HCT116 (cell line): Measurements from ENCODE around the gene NLGN2. TPM values are rescaled to one million over a fixed set of nuclear protein-coding genes. Genes with fewer than 3 reads are reported as not detected.

Experiments
- ATAC-seq: fragments of 200-7000 bp; cut with Tn5 transposase; 2 replicates; pipeline ENCODE4 v1.9.1; 2020; ENCODE audit warnings: mild to moderate bottlenecking, moderate library complexity
- BruUV-seq: library from RNA; stranded (reverse); fragments of 400-500 nt; replicated peaks from 2 replicates; lab custom pipeline; 2021; lab: Mats Ljungman, UMichigan
- CTCF ChIA-PET: fragments of 300-600 bp; sonication (Branson Sonifier 250); formaldehyde crosslinking; loops from one replicate; lab custom pipeline; 2021; ENCODE audit warnings: antibody characterized with exemption; lab: Charles Lee
- POLR2A ChIA-PET: fragments of 300-600, 350-600 bp; sonication (Branson Sonifier 250); formaldehyde crosslinking; loops from one replicate; lab custom pipeline; 2021; ENCODE audit warnings: antibody characterized with exemption; lab: Charles Lee
- RAD21 ChIA-PET, 2 experiments: fragments of 300-600 bp; sonication (Branson Sonifier 250); formaldehyde crosslinking; loops; one replicate each; lab custom pipeline; 2023; ENCODE audit warnings: low total read pairs in 2 of 2; ENCODE audit not compliant: uncharacterized antibody in 2 of 2, unreplicated experiment in 2 of 2, low non-redundant PET in 1 of 2; lab: Charles Lee
- DNase-seq: peaks from one replicate; pipeline ENCODE4 v3.0.0-alpha.2; 2010; ENCODE audit warnings: low read depth, low spot score
- H2AFZ ChIP-seq: fragments of 200-600 bp; shearing (Covaris generic), sonication (generic); 2 replicates; pipeline ENCODE4 v1.6.1; 2017; ENCODE audit warnings: low read depth, mixed run types, mixed read lengths, antibody characterized with exemption, low read length; ENCODE audit not compliant: poor library complexity, severe bottlenecking
- H3K27ac ChIP-seq: 2 replicates; pipeline ENCODE4 v1.5.1; 2012; ENCODE audit warnings: low read depth, low read length
- H3K27me3 ChIP-seq: fragments of 200-600 bp; sonication (generic); 2 replicates; pipeline ENCODE4 v1.6.1; 2016; ENCODE audit warnings: mixed run types, low read length, mixed read lengths; ENCODE audit not compliant: insufficient read depth
- H3K36me3 ChIP-seq, 2 experiments: fragments of 200-500 bp in 1 of 2; fragments of 200-600 bp in 1 of 2; sonication (Bioruptor generic) in 1 of 2; sonication (generic) in 1 of 2; 2 replicates each; pipeline versions ENCODE4 v1.5.1 to v1.6.1; 2014 to 2016; ENCODE audit warnings: low read length in 2 of 2, inconsistent platforms in 1 of 2, mixed read lengths in 1 of 2, mixed run types in 1 of 2; ENCODE audit not compliant: insufficient read depth in 2 of 2, control insufficient read depth in 1 of 2
- H3K4me1 ChIP-seq, 2 experiments: fragments of 200-600 bp in 1 of 2; sonication (generic) in 1 of 2; 2 replicates each; pipeline versions ENCODE4 v1.5.1 to v1.6.1; 2012 to 2017; ENCODE audit warnings: low read length in 2 of 2, inconsistent platforms in 1 of 2, mild to moderate bottlenecking in 1 of 2, mixed read lengths in 1 of 2, mixed run types in 1 of 2, moderate library complexity in 1 of 2; ENCODE audit not compliant: insufficient read depth in 2 of 2, control insufficient read depth in 1 of 2
- H3K4me2 ChIP-seq: fragments of 200-600 bp; sonication (generic); 2 replicates; pipeline ENCODE4 v1.6.1; 2017; ENCODE audit warnings: mixed run types, low read length, mixed read lengths
- H3K4me3 ChIP-seq, 2 experiments: fragments of 200-600 bp in 1 of 2; sonication (generic) in 1 of 2; replicated peaks in 1 of 2; 2 replicates each; pipeline ENCODE4 v1.5.1; 2011 to 2016; ENCODE audit warnings: low read length in 2 of 2, control low read depth in 1 of 2, low read depth in 1 of 2, mild to moderate bottlenecking in 1 of 2, mixed read lengths in 1 of 2, mixed run types in 1 of 2
- H3K79me2 ChIP-seq: fragments of 200-600 bp; sonication (generic); 2 replicates; pipeline ENCODE4 v1.6.1; 2017; ENCODE audit warnings: mild to moderate bottlenecking, mixed run types, low read length, moderate library complexity, mixed read lengths; ENCODE audit not compliant: insufficient read depth
- H3K9ac ChIP-seq: fragments of 200-600 bp; sonication (generic); 2 replicates; pipeline ENCODE4 v1.6.1; 2016; ENCODE audit warnings: low read length, mixed read lengths
- H3K9me2 ChIP-seq: fragments of 200-600 bp; sonication (generic), shearing (Covaris generic); 2 replicates; pipeline ENCODE4 v1.6.1; 2017; ENCODE audit warnings: mixed run types, mild to moderate bottlenecking, moderate library complexity; ENCODE audit not compliant: insufficient read depth
- H3K9me3 ChIP-seq, 2 experiments: fragments of 200-500 bp in 1 of 2; fragments of 200-600 bp in 1 of 2; sonication (Bioruptor generic) in 1 of 2; sonication (generic) in 1 of 2; 2 replicates each; pipeline ENCODE4 v1.6.1; 2014 to 2017; ENCODE audit warnings: low read length in 2 of 2, mixed read lengths in 2 of 2, inconsistent platforms in 1 of 2, low read depth in 1 of 2, mild to moderate bottlenecking in 1 of 2, mixed run types in 1 of 2, moderate library complexity in 1 of 2; ENCODE audit not compliant: control insufficient read depth in 1 of 2, insufficient read depth in 1 of 2
- H4K20me1 ChIP-seq: fragments of 200-600 bp; sonication (generic), shearing (Covaris generic); 2 replicates; pipeline ENCODE4 v1.6.1; 2017; ENCODE audit warnings: mixed run types, mild to moderate bottlenecking, moderate library complexity; ENCODE audit not compliant: insufficient read depth
- CEBPB ChIP-seq: IDR thresholded peaks from 2 replicates; pipeline ENCODE4 v1.6.1; 2012; ENCODE audit warnings: low read depth
- ELF1 ChIP-seq: IDR thresholded peaks from 2 replicates; pipeline ENCODE4 v1.6.1; 2012; ENCODE audit warnings: low read depth, borderline replicate concordance
- EZH2phosphoT487 ChIP-seq: fragments of 200-600 bp; IDR thresholded peaks from 2 replicates; pipeline ENCODE4 v1.6.1; 2018; ENCODE audit warnings: antibody characterized with exemption, borderline replicate concordance
- POLR2AphosphoS5 ChIP-seq: IDR thresholded peaks from 2 replicates; pipeline ENCODE4 v1.6.1; 2011; ENCODE audit warnings: mild to moderate bottlenecking, low read depth, low read length, moderate library complexity
- RAD21 ChIP-seq: IDR thresholded peaks from 2 replicates; pipeline ENCODE4 v1.6.1; 2012; ENCODE audit warnings: low read depth, mild to moderate bottlenecking
- YY1 ChIP-seq: IDR thresholded peaks from 2 replicates; pipeline ENCODE4 v1.6.1; 2011; ENCODE audit warnings: low read length, low read depth, moderate library complexity, mild to moderate bottlenecking; ENCODE audit not compliant: insufficient replicate concordance; ENCODE audit errors: extremely low read depth
- intact Hi-C: fragments of 100-400 bp; cut with micrococcal nuclease; formaldehyde crosslinking; loops from 2 replicates; pipeline ENCODE4 v1.10.0; 2022
- total RNA-seq: library from RNA; stranded (reverse); gene quantifications from one replicate; pipeline ENCODE4 v1.2.1, GENCODE V29; 2021; ENCODE audit not compliant: unreplicated experiment
- TF ChIP-seq, protein P1 (sequence below): IDR thresholded peaks from 2 replicates; pipeline ENCODE4 v1.6.1; 2012; ENCODE audit warnings: low read depth

The NLGN2 gene
- total RNA-seq, 1 experiment from 2014 or later, result 60.5 TPM

DNA sequence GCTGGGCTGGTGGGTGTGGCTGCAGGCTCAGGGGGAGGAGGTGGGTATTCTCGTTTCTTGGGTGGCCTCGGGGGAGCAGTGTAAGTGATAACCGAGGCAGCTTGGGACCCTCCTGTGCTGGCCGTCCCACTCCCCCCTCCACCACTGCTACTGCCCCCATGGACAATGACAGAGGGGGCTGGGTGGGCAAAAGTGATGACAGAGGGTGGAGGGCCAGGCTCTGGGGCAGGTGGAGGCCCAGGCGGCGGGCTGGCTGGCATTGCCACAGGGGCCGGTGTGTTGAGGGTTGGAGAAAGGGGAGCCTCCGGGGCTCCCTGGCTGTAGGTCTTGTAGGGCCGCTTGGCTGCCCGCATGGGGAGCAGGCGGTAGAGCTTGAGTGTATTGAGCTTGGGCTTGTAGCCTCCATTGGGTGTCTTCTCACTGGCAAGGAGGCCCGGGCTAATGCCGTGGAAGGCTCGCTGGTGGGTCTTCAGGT lies 55.8 kb downstream of the NLGN2 start:
- ChIA-PET CTCF (no interaction called here), POLR2A (no interaction called here), RAD21 (no interaction called here)
- ATAC-seq (no peak), DNase-seq (no peak)
- H3K9ac ChIP-seq, result no peak overlapping the region
- no TSS peak for BruUV-seq
- H3K4me1 ChIP-seq, result peaks cover 0 to 10% of the 10 kb centered on the region in 2 experiments; a peak in 2 of 4 replicates
- no peak overlapping the region for H3K4me3 ChIP-seq
- H3K36me3 ChIP-seq, result no peaks in the 10 kb centered on the region; a peak in 2 of 4 replicates
- TF ChIP-seq RAD21, result no peak
- TF ChIP-seq YY1, result no peak
- TF ChIP-seq CEBPB, result no peak
- TF ChIP-seq, protein P1, sequence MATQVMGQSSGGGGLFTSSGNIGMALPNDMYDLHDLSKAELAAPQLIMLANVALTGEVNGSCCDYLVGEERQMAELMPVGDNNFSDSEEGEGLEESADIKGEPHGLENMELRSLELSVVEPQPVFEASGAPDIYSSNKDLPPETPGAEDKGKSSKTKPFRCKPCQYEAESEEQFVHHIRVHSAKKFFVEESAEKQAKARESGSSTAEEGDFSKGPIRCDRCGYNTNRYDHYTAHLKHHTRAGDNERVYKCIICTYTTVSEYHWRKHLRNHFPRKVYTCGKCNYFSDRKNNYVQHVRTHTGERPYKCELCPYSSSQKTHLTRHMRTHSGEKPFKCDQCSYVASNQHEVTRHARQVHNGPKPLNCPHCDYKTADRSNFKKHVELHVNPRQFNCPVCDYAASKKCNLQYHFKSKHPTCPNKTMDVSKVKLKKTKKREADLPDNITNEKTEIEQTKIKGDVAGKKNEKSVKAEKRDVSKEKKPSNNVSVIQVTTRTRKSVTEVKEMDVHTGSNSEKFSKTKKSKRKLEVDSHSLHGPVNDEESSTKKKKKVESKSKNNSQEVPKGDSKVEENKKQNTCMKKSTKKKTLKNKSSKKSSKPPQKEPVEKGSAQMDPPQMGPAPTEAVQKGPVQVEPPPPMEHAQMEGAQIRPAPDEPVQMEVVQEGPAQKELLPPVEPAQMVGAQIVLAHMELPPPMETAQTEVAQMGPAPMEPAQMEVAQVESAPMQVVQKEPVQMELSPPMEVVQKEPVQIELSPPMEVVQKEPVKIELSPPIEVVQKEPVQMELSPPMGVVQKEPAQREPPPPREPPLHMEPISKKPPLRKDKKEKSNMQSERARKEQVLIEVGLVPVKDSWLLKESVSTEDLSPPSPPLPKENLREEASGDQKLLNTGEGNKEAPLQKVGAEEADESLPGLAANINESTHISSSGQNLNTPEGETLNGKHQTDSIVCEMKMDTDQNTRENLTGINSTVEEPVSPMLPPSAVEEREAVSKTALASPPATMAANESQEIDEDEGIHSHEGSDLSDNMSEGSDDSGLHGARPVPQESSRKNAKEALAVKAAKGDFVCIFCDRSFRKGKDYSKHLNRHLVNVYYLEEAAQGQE, result no peak
- TF ChIP-seq EZH2phosphoT487, result no peak
- no peak for TF ChIP-seq POLR2AphosphoS5
- no peak for TF ChIP-seq ELF1
- H4K20me1 ChIP-seq, result no peaks in the 10 kb centered on the region
- no peaks in the 10 kb centered on the region for H3K27me3 ChIP-seq
- H3K9me2 ChIP-seq, result no peaks in the 10 kb centered on the region
- H3K27ac ChIP-seq, result no peak overlapping the region
- H3K79me2 ChIP-seq, result no peaks in the 10 kb centered on the region
- no peak overlapping the region for H2AFZ ChIP-seq
- H3K9me3 ChIP-seq, result no peaks in the 10 kb centered on the region
- intact Hi-C loops, result no loop called here
- H3K4me2 ChIP-seq, result no peak overlapping the region
